VCaP (cell line): ENCODE results near the gene RECK.

Experiments used
- H3K27ac ChIP-seq: fragments of 450-650 bp; 2 replicates; pipeline ENCODE4 v1.5.1; 2017
- TF ChIP-seq, protein P1 (sequence below): fragments of 450-650 bp; conservative IDR thresholded peaks from 2 replicates; pipeline ENCODE4 v1.5.1; 2017; ENCODE audit warnings: mild to moderate bottlenecking, moderate library complexity

The RECK gene

DNA sequence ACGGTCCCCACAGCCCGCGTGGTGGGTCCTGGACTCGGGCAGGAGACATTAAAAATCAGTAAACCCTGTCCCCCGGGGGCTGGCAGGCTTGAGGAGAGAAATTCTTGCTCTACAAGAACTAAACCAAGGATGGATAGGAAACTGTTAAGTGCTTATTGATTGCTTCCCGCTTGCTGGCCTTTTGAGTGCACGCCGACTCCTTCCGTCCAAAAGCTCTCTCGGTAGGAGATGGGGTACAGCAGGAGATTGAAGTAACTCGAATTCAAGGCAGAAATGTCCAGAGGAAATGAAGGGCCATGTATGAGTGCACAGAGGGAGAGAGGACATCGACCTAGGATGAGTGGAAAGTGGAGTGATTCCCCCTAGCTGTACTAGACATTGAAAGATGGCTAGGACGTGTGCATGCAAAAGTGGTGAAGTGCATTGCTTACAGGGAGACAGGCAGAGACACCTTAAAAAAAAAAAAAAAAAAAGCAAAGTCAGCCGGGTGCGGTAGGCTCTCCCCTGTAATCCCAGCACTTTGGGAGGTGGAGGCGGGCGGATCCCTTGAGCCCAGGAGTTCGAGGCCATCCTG is 923 bp downstream of the RECK start:
- TF ChIP-seq, protein P1, sequence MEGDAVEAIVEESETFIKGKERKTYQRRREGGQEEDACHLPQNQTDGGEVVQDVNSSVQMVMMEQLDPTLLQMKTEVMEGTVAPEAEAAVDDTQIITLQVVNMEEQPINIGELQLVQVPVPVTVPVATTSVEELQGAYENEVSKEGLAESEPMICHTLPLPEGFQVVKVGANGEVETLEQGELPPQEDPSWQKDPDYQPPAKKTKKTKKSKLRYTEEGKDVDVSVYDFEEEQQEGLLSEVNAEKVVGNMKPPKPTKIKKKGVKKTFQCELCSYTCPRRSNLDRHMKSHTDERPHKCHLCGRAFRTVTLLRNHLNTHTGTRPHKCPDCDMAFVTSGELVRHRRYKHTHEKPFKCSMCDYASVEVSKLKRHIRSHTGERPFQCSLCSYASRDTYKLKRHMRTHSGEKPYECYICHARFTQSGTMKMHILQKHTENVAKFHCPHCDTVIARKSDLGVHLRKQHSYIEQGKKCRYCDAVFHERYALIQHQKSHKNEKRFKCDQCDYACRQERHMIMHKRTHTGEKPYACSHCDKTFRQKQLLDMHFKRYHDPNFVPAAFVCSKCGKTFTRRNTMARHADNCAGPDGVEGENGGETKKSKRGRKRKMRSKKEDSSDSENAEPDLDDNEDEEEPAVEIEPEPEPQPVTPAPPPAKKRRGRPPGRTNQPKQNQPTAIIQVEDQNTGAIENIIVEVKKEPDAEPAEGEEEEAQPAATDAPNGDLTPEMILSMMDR = no peak
- peak overlapping the region; percentile 72 for H3K27ac ChIP-seq

DNA sequence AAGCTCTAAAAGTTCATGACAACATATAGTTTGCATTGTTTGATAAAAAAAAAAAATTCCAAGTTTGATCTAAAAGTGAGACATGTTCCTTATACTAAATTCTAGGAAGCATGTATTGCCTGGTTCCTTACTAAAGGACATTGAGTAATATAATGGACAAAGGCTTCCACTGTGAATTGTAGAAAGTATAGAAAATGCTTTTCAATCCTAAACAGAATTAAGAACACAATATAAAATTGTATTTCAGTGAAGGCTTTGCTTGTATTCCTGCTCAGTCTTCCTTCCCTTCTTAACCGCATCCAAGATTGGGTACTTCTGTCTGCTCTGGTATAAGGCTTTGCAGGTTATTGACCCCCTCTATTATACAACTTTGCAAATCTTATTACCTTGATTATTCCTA is 2.4 kb downstream of the RECK start:
- TF ChIP-seq, protein P1 = no peak
- H3K27ac ChIP-seq = no peak overlapping the region

DNA sequence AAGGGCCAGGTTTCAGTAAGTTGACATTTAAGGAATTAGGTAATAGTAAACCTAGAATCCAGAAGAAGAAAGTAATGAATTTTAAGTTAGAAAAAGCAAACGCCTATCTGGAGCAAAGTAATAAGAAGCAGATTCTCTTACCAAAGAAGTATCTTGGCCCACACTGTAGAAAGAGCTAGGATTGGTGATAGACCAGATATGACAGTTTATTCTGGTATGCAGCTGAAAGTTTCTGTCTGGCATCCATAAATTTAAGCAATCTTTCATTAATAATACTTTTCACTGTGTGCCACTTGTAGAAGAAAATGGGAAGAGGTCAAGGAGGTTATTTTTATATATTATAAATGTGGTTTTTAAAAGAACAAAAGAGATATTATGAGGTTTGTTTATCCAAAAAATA is 3.0 kb downstream of the RECK start:
- no peak overlapping the region for H3K27ac ChIP-seq
- TF ChIP-seq, protein P1 = no peak

DNA sequence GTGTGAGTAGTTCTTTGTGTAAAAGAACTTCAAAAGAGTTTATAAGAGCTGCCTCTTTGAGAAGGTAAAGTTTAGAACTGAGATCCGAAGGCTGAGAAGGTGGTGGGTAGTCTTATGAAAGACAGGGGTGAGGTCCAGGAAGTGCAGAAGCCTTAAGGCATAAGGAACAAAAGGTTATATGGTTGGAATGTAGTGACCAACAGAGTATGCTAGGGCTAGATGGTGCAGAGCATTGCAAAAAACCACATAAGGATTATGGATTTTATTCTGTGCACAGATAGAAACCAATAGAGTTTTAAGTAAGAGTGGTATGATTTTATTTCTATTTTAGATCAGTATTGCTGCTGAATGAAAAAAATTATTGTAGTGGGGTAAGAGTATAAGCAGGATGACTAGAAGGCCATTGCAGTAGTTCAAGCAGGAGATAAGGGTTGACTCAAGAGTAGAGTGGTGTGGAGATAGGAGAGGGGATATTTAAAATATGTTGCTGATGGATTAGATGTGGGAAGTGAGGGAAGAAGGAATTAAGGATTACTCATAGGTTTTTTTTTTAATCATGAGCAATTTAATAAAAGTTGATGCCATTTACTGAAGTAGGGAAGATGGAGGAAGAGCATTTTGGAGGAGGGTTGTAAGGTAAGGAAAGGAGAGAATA is 3.7 kb downstream of the RECK start:
- peak overlapping the region; percentile 61 for H3K27ac ChIP-seq
- TF ChIP-seq, protein P1 = no peak

DNA sequence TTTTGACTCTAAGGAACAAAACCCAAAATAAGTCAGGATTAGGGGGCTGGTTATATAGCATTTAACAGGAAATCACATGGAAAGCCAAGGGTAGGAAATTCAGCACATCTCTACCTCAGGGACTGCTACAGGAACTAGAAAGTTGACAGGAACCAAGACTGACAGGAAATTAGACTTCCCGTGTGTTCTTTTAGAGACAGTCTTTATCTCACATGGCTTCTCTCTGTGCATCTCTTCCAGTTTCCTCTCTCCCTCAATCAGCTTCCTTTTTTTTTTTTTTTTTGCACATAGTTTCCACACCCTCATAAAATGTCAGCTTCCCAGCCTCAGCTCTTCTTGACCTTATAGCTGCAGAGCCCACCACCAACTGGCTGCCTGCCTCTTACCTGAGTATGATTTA is 4.8 kb downstream of the RECK start:
- peak overlapping the region; percentile 61 for H3K27ac ChIP-seq
- TF ChIP-seq, protein P1 = no peak

DNA sequence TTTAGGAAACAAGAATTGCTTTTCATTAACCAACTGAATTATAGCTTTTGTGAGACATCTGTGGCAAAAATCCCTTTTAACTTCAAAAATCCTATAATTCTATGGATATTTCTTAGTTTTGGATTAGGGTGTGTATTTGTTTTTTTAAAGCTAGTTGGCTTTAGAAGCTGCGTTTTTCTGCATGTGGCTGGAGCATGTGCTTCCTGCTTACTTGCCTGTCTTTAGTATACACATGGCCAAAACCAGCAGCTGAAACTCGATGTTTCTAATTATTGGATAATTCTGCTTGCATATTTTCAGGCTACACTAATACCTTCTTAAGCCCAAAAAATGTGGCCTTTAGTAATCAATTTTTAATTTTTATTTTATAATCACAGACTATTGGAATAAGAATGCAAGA is 8.9 kb downstream of the RECK start:
- no peak overlapping the region; the same call in 1 of the 2 replicates for H3K27ac ChIP-seq
- TF ChIP-seq, protein P1 = no peak

DNA sequence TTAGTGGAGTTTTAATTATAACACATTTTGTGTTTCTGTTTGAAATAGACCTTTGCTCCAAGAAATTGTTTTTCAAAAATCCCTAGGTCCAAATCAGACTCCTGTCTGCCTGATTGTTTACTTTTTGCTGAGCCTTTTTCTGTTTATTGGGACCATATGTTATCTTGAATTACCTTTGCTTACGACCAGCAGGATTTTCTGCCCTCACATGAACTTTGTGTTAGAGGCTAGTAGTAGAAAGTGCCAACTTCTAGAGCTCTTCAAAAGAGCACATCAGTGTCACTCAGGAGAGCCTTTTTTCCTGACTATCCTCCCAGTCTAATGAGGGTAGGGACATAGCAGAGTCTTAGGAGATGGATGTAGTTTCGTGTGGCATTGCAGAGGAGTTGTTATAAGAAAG is 10.2 kb downstream of the RECK start:
- TF ChIP-seq, protein P1 = no peak
- H3K27ac ChIP-seq = peak overlapping the region; percentile 52
